ENCODE results near the gene DNER.
A peak's percentile ranks its signal among the peaks of the same experiment; 100 is the strongest.

DNER gene

GRCh38 chr2:229408356-229408755, 306.0 kb downstream of the DNER start:
- Histone ChIP-seq H3K4me3 (ENCODE audit: severe bottlenecking) (no peak overlapping the region), H3K9me3 (ENCODE audit: severe bottlenecking) (no peaks in the 10 kb centered on the region), H3K36me3 (ENCODE audit: low read depth) (no peaks in the 10 kb centered on the region), H3K27ac (ENCODE audit: poor library complexity, severe bottlenecking) (peak overlapping the region; percentile 97), H3K27me3 (ENCODE audit: insufficient read depth, poor library complexity, severe bottlenecking) (no peaks in the 10 kb centered on the region), H3K4me1 (ENCODE audit: insufficient read depth, poor library complexity, severe bottlenecking) (peaks cover 31% of the 10 kb centered on the region)
- DNase-seq (ENCODE audit: low spot score) (peak; percentile 78), ATAC-seq (ENCODE audit: low read depth) (peak; percentile 93)
- peak; percentile 7 for TF ChIP-seq CTCF (IDR thresholded peaks at IDR 0.05; ENCODE audit: poor library complexity, severe bottlenecking)

- H3K9me3 ChIP-seq (ENCODE audit: severe bottlenecking): no peaks in the 10 kb centered on the region
- peak; percentile 72 for ATAC-seq (ENCODE audit: low read depth)
- no peaks in the 10 kb centered on the region for H3K27me3 ChIP-seq (ENCODE audit: insufficient read depth, poor library complexity, severe bottlenecking)
- H3K4me3 ChIP-seq (ENCODE audit: severe bottlenecking): no peak overlapping the region
- peak; percentile 74 for DNase-seq (ENCODE audit: low spot score)
- H3K4me1 ChIP-seq (ENCODE audit: insufficient read depth, poor library complexity, severe bottlenecking): peaks cover 31% of the 10 kb centered on the region
- peak overlapping the region; percentile 97 for H3K27ac ChIP-seq (ENCODE audit: poor library complexity, severe bottlenecking)
- TF ChIP-seq CTCF (IDR thresholded peaks at IDR 0.05; ENCODE audit: poor library complexity, severe bottlenecking): no peak
- H3K36me3 ChIP-seq (ENCODE audit: low read depth): no peaks in the 10 kb centered on the region
Observed at GRCh38 chr2:229407170-229407569, 307.2 kb downstream of the DNER start.

GRCh38 chr2:229405796-229406195, 308.6 kb downstream of the DNER start:
- no peak for TF ChIP-seq CTCF (IDR thresholded peaks at IDR 0.05; ENCODE audit: poor library complexity, severe bottlenecking)
- Histone ChIP-seq H3K9me3 (ENCODE audit: severe bottlenecking) (no peaks in the 10 kb centered on the region), H3K4me3 (ENCODE audit: severe bottlenecking) (no peak overlapping the region), H3K27me3 (ENCODE audit: insufficient read depth, poor library complexity, severe bottlenecking) (no peaks in the 10 kb centered on the region), H3K27ac (ENCODE audit: poor library complexity, severe bottlenecking) (no peak overlapping the region), H3K4me1 (ENCODE audit: insufficient read depth, poor library complexity, severe bottlenecking) (peaks cover 31% of the 10 kb centered on the region), H3K36me3 (ENCODE audit: low read depth) (no peaks in the 10 kb centered on the region)
- ATAC-seq (ENCODE audit: low read depth) (no peak), DNase-seq (ENCODE audit: low spot score) (no peak)

GRCh38 chr2:229403296-229403695, 311.1 kb downstream of the DNER start:
- TF ChIP-seq CTCF (IDR thresholded peaks at IDR 0.05; ENCODE audit: poor library complexity, severe bottlenecking): no peak
- peaks cover 15% of the 10 kb centered on the region for H3K4me1 ChIP-seq (ENCODE audit: insufficient read depth, poor library complexity, severe bottlenecking)
- H3K4me3 ChIP-seq (ENCODE audit: severe bottlenecking): no peak overlapping the region
- no peaks in the 10 kb centered on the region for H3K9me3 ChIP-seq (ENCODE audit: severe bottlenecking)
- H3K27me3 ChIP-seq (ENCODE audit: insufficient read depth, poor library complexity, severe bottlenecking): no peaks in the 10 kb centered on the region
- H3K36me3 ChIP-seq (ENCODE audit: low read depth): no peaks in the 10 kb centered on the region
- no peak overlapping the region for H3K27ac ChIP-seq (ENCODE audit: poor library complexity, severe bottlenecking)
- ATAC-seq (ENCODE audit: low read depth) (no peak), DNase-seq (ENCODE audit: low spot score) (no peak)

GRCh38 chr2:229401171-229401865, 313.0 kb downstream of the DNER start:
- no peak overlapping the region for H3K4me3 ChIP-seq (ENCODE audit: severe bottlenecking)
- DNase-seq (ENCODE audit: low spot score) (no peak), ATAC-seq (ENCODE audit: low read depth) (no peak)
- H3K27ac ChIP-seq (ENCODE audit: poor library complexity, severe bottlenecking): no peak overlapping the region
- no peak for TF ChIP-seq CTCF (IDR thresholded peaks at IDR 0.05; ENCODE audit: poor library complexity, severe bottlenecking)
- no peaks in the 10 kb centered on the region for H3K27me3 ChIP-seq (ENCODE audit: insufficient read depth, poor library complexity, severe bottlenecking)
- no peaks in the 10 kb centered on the region for H3K9me3 ChIP-seq (ENCODE audit: severe bottlenecking)
- no peaks in the 10 kb centered on the region for H3K36me3 ChIP-seq (ENCODE audit: low read depth)
- H3K4me1 ChIP-seq (ENCODE audit: insufficient read depth, poor library complexity, severe bottlenecking): no peaks in the 10 kb centered on the region

All from RWPE2 (cell line).